D721Med (cell line): ENCODE measurements around the gene IGSF21.

Source experiments
- DNase-seq: peaks from one replicate; pipeline ENCODE4 v3.0.0; 2011; ENCODE audit warnings: low spot score; ENCODE audit not compliant: insufficient read length
- FAIRE-seq: peaks from 2 replicates; lab custom pipeline; 2011; peaks lifted over from hg19 to GRCh38; lab: Jason Lieb, UNC
- TF ChIP-seq, protein P1 (sequence below): IDR thresholded peaks from 2 replicates; pipeline ENCODE4 v1.5.1; 2012; ENCODE audit warnings: mild to moderate bottlenecking, control low read depth; ENCODE audit not compliant: insufficient read depth; ENCODE audit errors: missing control alignments

The IGSF21 gene

DNA sequence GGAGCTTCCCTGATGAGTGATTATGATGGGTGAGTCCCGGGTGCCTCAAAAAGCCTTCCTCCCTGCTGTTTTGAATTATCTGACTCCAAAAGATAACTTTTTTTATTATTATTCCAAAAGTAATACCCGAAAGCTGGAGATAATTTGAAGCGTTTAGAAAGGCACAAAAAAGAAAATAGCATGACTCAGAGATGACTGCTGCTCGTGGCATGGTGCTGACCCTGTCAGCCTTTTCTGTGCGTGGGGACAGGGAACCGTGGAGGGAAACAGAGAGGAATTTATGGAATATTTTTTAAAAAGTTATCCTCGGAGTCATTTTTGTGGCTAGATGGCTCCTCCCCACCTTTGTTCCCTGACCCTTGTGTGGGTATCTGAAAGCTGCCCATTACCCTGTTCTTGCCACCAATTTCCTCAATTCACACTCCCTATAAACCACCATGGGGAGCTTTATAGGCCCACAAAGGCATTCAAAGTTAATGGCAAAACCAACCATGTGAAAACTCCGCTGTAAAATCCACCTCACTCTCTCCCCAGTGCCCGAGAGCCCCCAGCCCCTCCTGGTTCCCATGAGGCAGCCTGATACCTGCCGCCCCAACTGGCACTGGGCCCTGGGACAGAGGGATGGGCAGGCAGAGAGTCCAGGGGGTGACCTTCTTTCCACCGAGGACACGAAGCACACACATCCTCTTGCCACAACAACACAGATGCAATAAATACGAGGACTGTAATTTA, 37.5 kb downstream of the IGSF21 start:
- TF ChIP-seq, protein P1, sequence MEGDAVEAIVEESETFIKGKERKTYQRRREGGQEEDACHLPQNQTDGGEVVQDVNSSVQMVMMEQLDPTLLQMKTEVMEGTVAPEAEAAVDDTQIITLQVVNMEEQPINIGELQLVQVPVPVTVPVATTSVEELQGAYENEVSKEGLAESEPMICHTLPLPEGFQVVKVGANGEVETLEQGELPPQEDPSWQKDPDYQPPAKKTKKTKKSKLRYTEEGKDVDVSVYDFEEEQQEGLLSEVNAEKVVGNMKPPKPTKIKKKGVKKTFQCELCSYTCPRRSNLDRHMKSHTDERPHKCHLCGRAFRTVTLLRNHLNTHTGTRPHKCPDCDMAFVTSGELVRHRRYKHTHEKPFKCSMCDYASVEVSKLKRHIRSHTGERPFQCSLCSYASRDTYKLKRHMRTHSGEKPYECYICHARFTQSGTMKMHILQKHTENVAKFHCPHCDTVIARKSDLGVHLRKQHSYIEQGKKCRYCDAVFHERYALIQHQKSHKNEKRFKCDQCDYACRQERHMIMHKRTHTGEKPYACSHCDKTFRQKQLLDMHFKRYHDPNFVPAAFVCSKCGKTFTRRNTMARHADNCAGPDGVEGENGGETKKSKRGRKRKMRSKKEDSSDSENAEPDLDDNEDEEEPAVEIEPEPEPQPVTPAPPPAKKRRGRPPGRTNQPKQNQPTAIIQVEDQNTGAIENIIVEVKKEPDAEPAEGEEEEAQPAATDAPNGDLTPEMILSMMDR = no peak
- no peak for FAIRE-seq
- no peak for DNase-seq

DNA sequence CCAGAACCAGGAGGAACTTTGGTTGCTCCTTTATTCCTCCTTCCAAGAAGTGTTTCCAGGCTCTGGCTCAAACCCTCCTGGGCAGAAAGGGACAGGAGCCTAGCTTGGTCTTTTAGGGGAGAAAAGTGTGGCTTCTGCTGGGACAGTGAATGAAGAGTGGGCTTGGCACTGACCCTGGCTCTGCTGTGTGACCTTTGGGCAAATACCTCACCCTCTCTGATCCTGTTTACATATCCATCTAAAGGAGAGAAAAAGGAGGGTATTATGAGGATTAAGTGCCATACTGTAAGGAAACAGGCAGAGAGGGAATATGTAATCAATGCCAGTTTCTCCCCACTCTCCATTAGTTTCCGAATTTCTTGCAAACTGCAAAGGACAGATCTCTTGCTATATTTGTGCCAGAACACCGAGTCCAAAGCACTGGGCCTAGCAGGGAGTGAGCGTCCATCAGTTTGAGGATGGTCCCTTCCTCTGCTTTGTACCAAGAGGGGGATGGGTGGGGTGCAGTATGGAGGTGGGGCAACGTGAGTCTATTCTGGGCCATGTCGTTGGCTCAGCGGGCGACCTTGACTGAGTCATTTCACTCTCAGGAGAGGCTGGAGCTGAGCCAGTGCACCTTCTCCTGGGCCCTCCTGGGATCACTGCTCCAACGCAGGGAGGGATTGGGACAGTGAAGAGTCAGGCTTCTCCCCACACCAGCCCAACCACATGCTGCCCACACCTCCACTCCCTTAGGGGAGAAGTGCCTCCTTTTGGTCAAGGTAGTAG, 38.4 kb downstream of the IGSF21 start:
- no peak for DNase-seq
- FAIRE-seq = no peak
- TF ChIP-seq, protein P1 = no peak

DNA sequence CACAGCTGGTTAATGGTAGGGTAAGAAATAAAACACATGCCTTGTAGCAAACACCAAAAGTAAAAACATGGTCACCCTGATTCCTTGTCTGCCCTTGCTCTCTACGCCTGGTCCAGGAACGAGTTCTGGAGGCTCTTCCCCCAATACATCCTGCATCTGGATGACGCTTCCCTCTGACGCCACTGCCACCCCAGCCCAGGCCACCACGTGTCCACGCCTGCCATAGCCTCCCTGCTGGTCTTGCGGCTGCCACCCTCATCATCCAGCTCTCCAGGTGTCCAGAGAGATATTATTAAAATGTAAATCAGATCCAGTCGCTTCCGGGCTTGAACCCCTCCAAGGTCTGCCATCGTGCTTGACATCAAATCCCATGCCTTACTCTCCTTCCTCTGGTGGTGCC, 39.3 kb downstream of the IGSF21 start:
- FAIRE-seq = no peak
- TF ChIP-seq, protein P1 = no peak
- DNase-seq = no peak

DNA sequence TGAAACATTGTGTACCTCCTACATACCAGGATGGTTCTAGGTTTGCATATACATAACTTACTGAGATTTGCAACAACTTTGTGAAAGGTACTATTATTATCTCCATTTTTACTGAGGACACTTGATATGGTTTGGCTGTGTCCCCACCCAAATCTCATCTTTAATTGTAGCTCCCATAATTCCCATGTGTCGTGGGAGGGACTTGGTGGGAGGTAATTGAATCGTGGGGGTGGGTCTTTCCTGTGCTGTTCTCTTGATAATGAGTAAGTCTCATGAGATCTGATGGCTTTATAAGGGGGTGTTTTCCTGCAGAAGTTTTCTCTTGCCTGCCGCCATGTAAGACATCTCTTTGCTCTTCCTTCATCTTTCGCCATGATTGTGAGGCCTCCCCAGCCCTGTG, 40.1 kb downstream of the IGSF21 start:
- FAIRE-seq (no peak), DNase-seq (no peak)
- TF ChIP-seq, protein P1 = no peak

DNA sequence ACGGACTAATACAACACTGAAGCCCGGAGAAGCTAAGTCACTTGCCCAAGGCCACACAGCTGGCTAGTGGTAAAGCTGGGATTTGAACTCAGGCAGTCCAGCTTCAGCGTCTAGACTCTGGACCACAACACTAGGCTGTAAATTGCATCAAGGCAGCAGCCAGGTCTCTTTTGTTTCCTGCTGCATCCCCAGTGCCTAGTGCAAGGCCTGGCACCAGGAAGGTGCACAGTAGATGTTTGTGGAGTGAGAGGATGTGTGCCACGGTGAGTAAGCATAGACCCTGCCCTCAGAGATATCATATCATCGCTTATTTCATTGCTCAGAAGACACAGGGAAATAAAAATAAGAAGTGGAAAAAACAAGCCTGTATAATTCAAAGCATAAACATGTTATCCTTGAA, 40.9 kb downstream of the IGSF21 start:
- FAIRE-seq (no peak), DNase-seq (no peak)
- TF ChIP-seq, protein P1 = no peak

DNA sequence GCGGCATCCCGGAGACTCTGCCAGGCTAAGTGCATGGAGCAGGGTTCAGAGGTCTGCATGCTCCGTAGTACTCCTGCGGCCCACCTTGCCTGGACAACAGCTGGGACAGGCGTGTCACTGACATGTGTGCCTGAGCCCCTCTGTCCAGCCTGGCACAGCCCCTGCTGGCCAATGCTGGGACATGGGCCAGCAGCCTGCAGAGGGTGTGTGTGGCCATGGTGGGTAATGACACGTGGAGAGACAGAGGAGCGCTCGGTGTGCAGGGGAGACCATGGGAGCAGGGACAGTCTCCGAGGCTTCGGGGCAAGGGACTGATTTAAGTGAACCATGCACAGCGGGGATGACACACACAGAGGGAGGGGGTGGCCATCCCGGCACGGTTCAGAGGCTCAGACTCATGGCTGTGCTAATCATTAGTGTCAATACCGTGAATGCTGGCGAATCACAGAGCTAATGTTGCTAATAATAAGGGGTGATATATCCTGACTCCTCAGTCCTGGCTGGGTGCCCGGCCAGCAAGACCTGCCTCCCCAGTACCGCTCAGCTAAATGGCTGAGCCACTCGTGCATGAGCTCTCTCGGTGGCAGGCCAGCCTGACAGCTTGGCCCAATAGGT, 41.5 kb downstream of the IGSF21 start:
- TF ChIP-seq, protein P1 = no peak
- DNase-seq (no peak), FAIRE-seq (no peak)
